Measurements from ENCODE around the gene CDC42BPA.

CDC42BPA gene

GRCh38 chr1:226973898-226974543, 344.3 kb downstream of the CDC42BPA start:
- no peak overlapping the region for H3K4me3 ChIP-seq (ENCODE audit: low read length)
- peaks cover 25% of the 10 kb centered on the region for H3K4me1 ChIP-seq (ENCODE audit: control insufficient read depth, insufficient read depth, low read length)
- H3K27me3 ChIP-seq (ENCODE audit: control insufficient read depth, insufficient read depth, low read length), result no peaks in the 10 kb centered on the region
- H3K36me3 ChIP-seq (ENCODE audit: control insufficient read depth, insufficient read depth, low read length), result peaks cover 6% of the 10 kb centered on the region
- peak overlapping the region; percentile 47 for H3K9ac ChIP-seq (ENCODE audit: low read length)
- H3K9me3 ChIP-seq (ENCODE audit: control insufficient read depth, low read length), result no peaks in the 10 kb centered on the region

- no peaks in the 10 kb centered on the region for H3K9me3 ChIP-seq (ENCODE audit: control insufficient read depth, low read length)
- H3K4me1 ChIP-seq (ENCODE audit: control insufficient read depth, insufficient read depth, low read length), result peaks cover 25% of the 10 kb centered on the region
- no peak overlapping the region for H3K4me3 ChIP-seq (ENCODE audit: low read length)
- no peaks in the 10 kb centered on the region for H3K27me3 ChIP-seq (ENCODE audit: control insufficient read depth, insufficient read depth, low read length)
- no peak overlapping the region for H3K9ac ChIP-seq (ENCODE audit: low read length)
- peaks cover 6% of the 10 kb centered on the region for H3K36me3 ChIP-seq (ENCODE audit: control insufficient read depth, insufficient read depth, low read length)
Observed at GRCh38 chr1:226973371-226973897, 344.9 kb downstream of the CDC42BPA start.

- H3K4me1 ChIP-seq (ENCODE audit: control insufficient read depth, insufficient read depth, low read length), result peaks cover 25% of the 10 kb centered on the region
- no peak overlapping the region for H3K9ac ChIP-seq (ENCODE audit: low read length)
- no peak overlapping the region for H3K4me3 ChIP-seq (ENCODE audit: low read length)
Observed at GRCh38 chr1:226972931-226973330, 345.4 kb downstream of the CDC42BPA start.

GRCh38 chr1:226971765-226972164, 346.5 kb downstream of the CDC42BPA start:
- Histone ChIP-seq H3K27me3 (ENCODE audit: control insufficient read depth, insufficient read depth, low read length) (no peaks in the 10 kb centered on the region), H3K4me3 (ENCODE audit: low read length) (no peak overlapping the region), H3K9ac (ENCODE audit: low read length) (no peak overlapping the region), H3K9me3 (ENCODE audit: control insufficient read depth, low read length) (no peaks in the 10 kb centered on the region), H3K4me1 (ENCODE audit: control insufficient read depth, insufficient read depth, low read length) (peaks cover 25% of the 10 kb centered on the region), H3K36me3 (ENCODE audit: control insufficient read depth, insufficient read depth, low read length) (no peaks in the 10 kb centered on the region)

More at GRCh38 chr1:226972931-226973330, 345.4 kb downstream of the CDC42BPA start:
- Histone ChIP-seq H3K9me3 (ENCODE audit: control insufficient read depth, low read length) (no peaks in the 10 kb centered on the region), H3K36me3 (ENCODE audit: control insufficient read depth, insufficient read depth, low read length) (peaks cover 5% of the 10 kb centered on the region), H3K27me3 (ENCODE audit: control insufficient read depth, insufficient read depth, low read length) (no peaks in the 10 kb centered on the region)

- no peaks in the 10 kb centered on the region for H3K4me1 ChIP-seq (ENCODE audit: control insufficient read depth, insufficient read depth, low read length)
- H3K4me3 ChIP-seq (ENCODE audit: low read length), result no peak overlapping the region
- H3K36me3 ChIP-seq (ENCODE audit: control insufficient read depth, insufficient read depth, low read length), result no peaks in the 10 kb centered on the region
Observed at GRCh38 chr1:226967665-226968064, 350.6 kb downstream of the CDC42BPA start.

GRCh38 chr1:226966683-226967082, 351.6 kb downstream of the CDC42BPA start:
- H3K36me3 ChIP-seq (ENCODE audit: control insufficient read depth, insufficient read depth, low read length), result no peaks in the 10 kb centered on the region
- no peak overlapping the region for H3K4me3 ChIP-seq (ENCODE audit: low read length)
- H3K4me1 ChIP-seq (ENCODE audit: control insufficient read depth, insufficient read depth, low read length), result no peaks in the 10 kb centered on the region
- H3K9ac ChIP-seq (ENCODE audit: low read length), result no peak overlapping the region
- H3K27me3 ChIP-seq (ENCODE audit: control insufficient read depth, insufficient read depth, low read length), result no peaks in the 10 kb centered on the region
- no peaks in the 10 kb centered on the region for H3K9me3 ChIP-seq (ENCODE audit: control insufficient read depth, low read length)

More at GRCh38 chr1:226967665-226968064, 350.6 kb downstream of the CDC42BPA start:
- no peaks in the 10 kb centered on the region for H3K9me3 ChIP-seq (ENCODE audit: control insufficient read depth, low read length)
- H3K9ac ChIP-seq (ENCODE audit: low read length), result no peak overlapping the region
- no peaks in the 10 kb centered on the region for H3K27me3 ChIP-seq (ENCODE audit: control insufficient read depth, insufficient read depth, low read length)

GRCh38 chr1:226965581-226966440, 352.5 kb downstream of the CDC42BPA start:
- no peaks in the 10 kb centered on the region for H3K27me3 ChIP-seq (ENCODE audit: control insufficient read depth, insufficient read depth, low read length)
- H3K4me1 ChIP-seq (ENCODE audit: control insufficient read depth, insufficient read depth, low read length), result no peaks in the 10 kb centered on the region
- no peak overlapping the region for H3K9ac ChIP-seq (ENCODE audit: low read length)
- H3K4me3 ChIP-seq (ENCODE audit: low read length), result no peak overlapping the region
- no peaks in the 10 kb centered on the region for H3K9me3 ChIP-seq (ENCODE audit: control insufficient read depth, low read length)
- H3K36me3 ChIP-seq (ENCODE audit: control insufficient read depth, insufficient read depth, low read length), result no peaks in the 10 kb centered on the region

- H3K27me3 ChIP-seq (ENCODE audit: control insufficient read depth, insufficient read depth, low read length), result no peaks in the 10 kb centered on the region
- no peaks in the 10 kb centered on the region for H3K36me3 ChIP-seq (ENCODE audit: control insufficient read depth, insufficient read depth, low read length)
- H3K9me3 ChIP-seq (ENCODE audit: control insufficient read depth, low read length), result no peaks in the 10 kb centered on the region
- H3K4me3 ChIP-seq (ENCODE audit: low read length), result no peak overlapping the region
- H3K4me1 ChIP-seq (ENCODE audit: control insufficient read depth, insufficient read depth, low read length), result no peaks in the 10 kb centered on the region
- H3K9ac ChIP-seq (ENCODE audit: low read length), result no peak overlapping the region
Observed at GRCh38 chr1:226964611-226965486, 353.4 kb downstream of the CDC42BPA start.

GRCh38 chr1:226964068-226964425, 354.2 kb downstream of the CDC42BPA start:
- Histone ChIP-seq H3K9ac (ENCODE audit: low read length) (no peak overlapping the region), H3K36me3 (ENCODE audit: control insufficient read depth, insufficient read depth, low read length) (no peaks in the 10 kb centered on the region), H3K4me1 (ENCODE audit: control insufficient read depth, insufficient read depth, low read length) (peaks cover 5% of the 10 kb centered on the region)

GRCh38 chr1:226962421-226963391, 355.6 kb downstream of the CDC42BPA start:
- peaks cover 7% of the 10 kb centered on the region for H3K4me1 ChIP-seq (ENCODE audit: control insufficient read depth, insufficient read depth, low read length)
- no peaks in the 10 kb centered on the region for H3K36me3 ChIP-seq (ENCODE audit: control insufficient read depth, insufficient read depth, low read length)
- no peak overlapping the region for H3K4me3 ChIP-seq (ENCODE audit: low read length)

More at GRCh38 chr1:226964068-226964425, 354.2 kb downstream of the CDC42BPA start:
- Histone ChIP-seq H3K4me3 (ENCODE audit: low read length) (no peak overlapping the region), H3K27me3 (ENCODE audit: control insufficient read depth, insufficient read depth, low read length) (no peaks in the 10 kb centered on the region), H3K9me3 (ENCODE audit: control insufficient read depth, low read length) (no peaks in the 10 kb centered on the region)

More at GRCh38 chr1:226962421-226963391, 355.6 kb downstream of the CDC42BPA start:
- Histone ChIP-seq H3K9me3 (ENCODE audit: control insufficient read depth, low read length) (no peaks in the 10 kb centered on the region), H3K9ac (ENCODE audit: low read length) (no peak overlapping the region), H3K27me3 (ENCODE audit: control insufficient read depth, insufficient read depth, low read length) (no peaks in the 10 kb centered on the region)

Data from mucosa of stomach (tissue), 1 donor.